ENCODE results near the gene GPC6.

Gene GPC6

DNA sequence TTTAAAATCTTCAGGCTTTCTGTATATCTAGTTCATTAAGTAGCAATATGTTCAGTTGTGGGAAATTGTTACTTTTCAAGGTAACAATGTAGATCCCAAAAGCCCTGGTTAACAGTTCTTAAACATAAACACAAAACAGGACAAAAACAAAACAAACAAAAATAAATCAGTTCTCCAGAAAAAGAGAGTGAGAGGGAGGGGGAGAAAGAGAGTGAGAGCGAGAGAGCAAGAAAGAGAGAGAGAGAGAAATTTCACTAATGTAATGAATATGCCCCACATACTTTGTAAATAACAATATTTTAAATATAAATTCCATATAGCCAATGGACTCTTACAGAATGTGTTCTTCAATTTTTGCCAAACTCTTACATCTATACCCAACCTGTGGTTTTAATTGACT, 275.5 kb downstream of the GPC6 start:
- no peak overlapping the region for H3K4me3 ChIP-seq (replicated peaks; ENCODE audit: low read depth, low read length)
- no peak for DNase-seq (ENCODE audit: extremely low read depth, low read depth)
- TF ChIP-seq, protein P1, sequence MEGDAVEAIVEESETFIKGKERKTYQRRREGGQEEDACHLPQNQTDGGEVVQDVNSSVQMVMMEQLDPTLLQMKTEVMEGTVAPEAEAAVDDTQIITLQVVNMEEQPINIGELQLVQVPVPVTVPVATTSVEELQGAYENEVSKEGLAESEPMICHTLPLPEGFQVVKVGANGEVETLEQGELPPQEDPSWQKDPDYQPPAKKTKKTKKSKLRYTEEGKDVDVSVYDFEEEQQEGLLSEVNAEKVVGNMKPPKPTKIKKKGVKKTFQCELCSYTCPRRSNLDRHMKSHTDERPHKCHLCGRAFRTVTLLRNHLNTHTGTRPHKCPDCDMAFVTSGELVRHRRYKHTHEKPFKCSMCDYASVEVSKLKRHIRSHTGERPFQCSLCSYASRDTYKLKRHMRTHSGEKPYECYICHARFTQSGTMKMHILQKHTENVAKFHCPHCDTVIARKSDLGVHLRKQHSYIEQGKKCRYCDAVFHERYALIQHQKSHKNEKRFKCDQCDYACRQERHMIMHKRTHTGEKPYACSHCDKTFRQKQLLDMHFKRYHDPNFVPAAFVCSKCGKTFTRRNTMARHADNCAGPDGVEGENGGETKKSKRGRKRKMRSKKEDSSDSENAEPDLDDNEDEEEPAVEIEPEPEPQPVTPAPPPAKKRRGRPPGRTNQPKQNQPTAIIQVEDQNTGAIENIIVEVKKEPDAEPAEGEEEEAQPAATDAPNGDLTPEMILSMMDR (IDR thresholded peaks at IDR 0.05; ENCODE audit: low read depth, low read length, missing control alignments), result no peak

DNA sequence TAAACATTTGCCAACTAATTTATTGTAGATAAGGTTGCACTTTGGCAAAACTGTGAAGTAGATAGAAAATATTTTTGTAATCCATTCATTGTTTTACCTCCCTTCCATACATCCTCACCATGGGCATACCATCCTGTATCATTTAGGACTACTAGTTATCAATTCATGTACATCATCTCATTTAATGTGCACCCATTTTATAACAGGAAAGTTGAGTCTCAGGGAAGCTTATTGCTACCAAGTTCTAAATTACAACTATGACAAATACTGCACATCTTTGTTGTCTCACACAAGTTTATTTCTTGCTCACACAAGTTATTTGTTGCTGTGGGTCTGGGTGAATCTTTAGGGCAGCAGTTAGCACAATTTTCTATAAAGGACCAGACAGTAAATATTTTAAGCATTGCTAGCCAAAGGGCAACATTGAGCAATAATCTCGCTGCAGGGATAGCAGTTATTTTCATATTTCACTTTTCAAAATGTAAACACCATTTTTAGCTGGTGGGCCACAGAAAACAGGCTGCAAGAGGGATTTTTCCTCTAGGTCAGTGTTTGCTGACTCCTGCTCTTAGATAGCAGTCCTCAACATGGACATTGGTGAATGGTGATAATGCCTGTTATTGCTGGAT, 276.5 kb downstream of the GPC6 start:
- no peak overlapping the region for H3K4me3 ChIP-seq (replicated peaks; ENCODE audit: low read depth, low read length)
- TF ChIP-seq, protein P1 (IDR thresholded peaks at IDR 0.05; ENCODE audit: low read depth, low read length, missing control alignments), result no peak
- no peak for DNase-seq (ENCODE audit: extremely low read depth, low read depth)

DNA sequence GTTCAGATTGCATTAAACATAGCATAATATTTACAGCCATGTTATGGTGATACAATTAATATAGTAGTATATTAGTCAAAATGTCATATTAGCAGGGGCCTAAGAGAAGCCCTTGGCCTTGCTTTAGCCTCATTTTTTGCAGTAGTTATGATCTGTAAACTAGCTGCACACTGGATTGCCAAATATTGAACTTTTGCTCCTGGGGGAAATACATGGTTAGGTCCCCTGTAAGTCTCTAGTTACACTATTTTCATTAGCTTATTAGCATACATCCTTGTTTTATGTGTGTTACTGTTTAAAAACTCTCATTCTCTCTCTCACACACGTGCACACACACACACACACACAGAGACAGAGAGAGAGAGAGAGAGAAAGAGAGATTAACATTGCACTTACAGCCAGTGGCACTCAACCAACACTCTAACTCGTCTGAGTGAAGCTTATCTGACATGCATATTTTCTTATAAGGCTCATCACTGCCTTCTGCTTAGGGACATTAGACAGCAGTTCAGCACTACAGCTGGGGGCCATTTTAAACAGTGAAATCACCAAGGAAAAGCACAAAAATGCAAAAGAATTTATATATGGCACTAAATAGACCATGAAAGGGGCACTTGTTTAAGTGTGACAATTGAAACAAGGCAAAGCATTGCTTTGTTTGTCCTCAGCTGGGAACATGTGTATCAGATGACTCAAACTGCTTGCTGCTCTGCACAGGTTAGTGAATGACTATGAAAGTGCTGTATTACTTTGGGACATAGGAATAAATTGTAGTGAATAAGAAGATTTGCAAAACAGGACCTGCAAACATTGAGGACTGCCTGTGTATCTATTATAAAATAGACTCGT, 278.7 kb downstream of the GPC6 start:
- TF ChIP-seq, protein P1 (IDR thresholded peaks at IDR 0.05; ENCODE audit: low read depth, low read length, missing control alignments), result no peak
- no peak for DNase-seq (ENCODE audit: extremely low read depth, low read depth)
- no peak overlapping the region for H3K4me3 ChIP-seq (replicated peaks; ENCODE audit: low read depth, low read length)

DNA sequence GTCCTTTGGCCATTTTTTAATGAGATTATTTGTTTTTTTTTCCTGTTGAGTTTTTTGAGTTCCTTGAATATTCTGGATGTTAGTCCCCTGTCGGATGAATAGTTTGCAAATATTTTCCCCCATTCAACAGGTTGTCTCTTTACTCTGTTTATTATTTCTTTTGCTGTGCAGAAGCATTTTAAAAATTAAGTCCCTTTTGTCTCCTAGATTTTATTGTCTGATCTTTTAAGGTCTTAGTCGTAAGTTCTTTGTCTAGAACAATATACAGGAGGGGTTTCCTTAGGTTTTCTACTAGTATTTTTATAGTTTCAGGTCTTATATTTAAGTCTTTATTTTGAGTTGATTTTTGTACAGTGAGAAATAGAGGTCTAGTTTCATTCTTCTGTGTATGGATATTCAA, 284.4 kb downstream of the GPC6 start:
- no peak overlapping the region for H3K4me3 ChIP-seq (replicated peaks; ENCODE audit: low read depth, low read length)
- DNase-seq (ENCODE audit: extremely low read depth, low read depth), result no peak
- TF ChIP-seq, protein P1 (IDR thresholded peaks at IDR 0.05; ENCODE audit: low read depth, low read length, missing control alignments), result no peak

DNA sequence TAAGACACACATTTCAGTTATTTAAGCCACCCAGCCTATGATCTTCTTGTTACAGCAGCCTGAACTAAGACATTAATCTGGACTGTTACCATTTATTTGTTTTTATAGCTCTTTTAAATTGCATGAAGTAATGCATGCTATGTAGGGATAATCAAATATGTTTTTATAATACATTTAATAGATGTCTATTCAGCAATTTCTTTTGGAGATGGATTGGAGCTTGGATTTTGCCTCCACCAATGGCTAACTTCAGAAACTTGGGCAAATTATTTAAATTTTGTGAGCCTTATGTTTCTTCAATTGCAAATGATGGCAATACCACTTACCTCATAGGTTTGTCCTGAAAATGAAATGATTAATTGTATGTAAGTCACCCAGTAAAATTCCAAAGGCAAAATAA, 288.7 kb downstream of the GPC6 start:
- DNase-seq (ENCODE audit: extremely low read depth, low read depth), result no peak
- TF ChIP-seq, protein P1 (IDR thresholded peaks at IDR 0.05; ENCODE audit: low read depth, low read length, missing control alignments), result no peak
- no peak overlapping the region for H3K4me3 ChIP-seq (replicated peaks; ENCODE audit: low read depth, low read length)

DNA sequence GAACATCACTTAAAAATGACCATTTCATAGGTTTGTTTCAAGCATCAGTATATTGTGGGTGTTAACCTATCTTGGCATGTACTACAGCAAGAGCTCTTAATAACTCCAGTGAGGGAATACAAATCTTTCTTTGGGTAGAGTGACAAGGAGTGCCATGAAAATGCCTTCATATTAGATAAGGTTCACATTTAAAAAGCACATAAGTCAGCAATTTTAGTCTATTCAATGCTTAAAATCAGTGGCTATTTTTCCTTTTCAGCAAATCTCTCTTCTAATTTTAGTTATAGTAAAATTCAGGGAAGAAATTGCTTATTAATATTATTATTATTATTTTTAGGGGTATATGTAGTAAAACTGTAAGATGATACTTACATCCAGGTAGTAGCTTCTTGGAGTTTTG, 291.1 kb downstream of the GPC6 start:
- TF ChIP-seq, protein P1 (IDR thresholded peaks at IDR 0.05; ENCODE audit: low read depth, low read length, missing control alignments), result no peak
- DNase-seq (ENCODE audit: extremely low read depth, low read depth), result no peak
- H3K4me3 ChIP-seq (replicated peaks; ENCODE audit: low read depth, low read length), result no peak overlapping the region
